ENCODE measurements around the gene FOXP1. TPM values are rescaled to one million over a fixed set of nuclear protein-coding genes. Genes with fewer than 3 reads are reported as not detected.

FOXP1 gene
- total RNA-seq, 1 donor from 2014 or later = 27.3 TPM

DNA sequence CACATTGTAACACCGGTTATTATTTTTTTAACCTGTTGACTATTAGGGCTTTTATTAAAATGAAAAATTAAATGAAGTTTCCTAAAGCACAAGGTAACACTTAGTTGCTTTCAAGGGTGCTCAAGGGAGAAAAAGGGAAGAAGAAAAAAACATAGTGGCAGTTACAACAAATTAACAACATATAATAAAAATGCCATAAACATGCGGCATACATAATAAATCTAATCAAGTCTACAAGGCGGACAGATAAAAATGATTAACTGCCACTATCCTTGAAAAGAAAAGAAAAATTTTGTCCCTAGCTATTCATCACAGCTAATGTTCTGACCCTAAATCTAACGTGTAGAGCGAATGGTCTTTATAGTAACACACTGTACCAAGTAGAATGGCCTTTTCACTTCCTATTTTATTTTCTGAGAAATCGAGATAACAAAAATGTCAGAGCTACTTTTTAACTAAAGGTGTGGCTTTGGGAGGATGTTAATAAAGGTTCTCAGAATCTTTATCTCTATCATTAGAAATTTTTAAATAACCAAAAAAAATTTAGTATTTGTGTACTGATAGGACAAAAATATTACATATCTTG lies 194.9 kb downstream of the FOXP1 start:
- H3K27ac ChIP-seq = no peak overlapping the region
- TF ChIP-seq EZH2 (IDR thresholded peaks at IDR 0.05) = no peak
- TF ChIP-seq EZH2phosphoT487 (IDR thresholded peaks at IDR 0.05) = no peak
- TF ChIP-seq, protein P1, sequence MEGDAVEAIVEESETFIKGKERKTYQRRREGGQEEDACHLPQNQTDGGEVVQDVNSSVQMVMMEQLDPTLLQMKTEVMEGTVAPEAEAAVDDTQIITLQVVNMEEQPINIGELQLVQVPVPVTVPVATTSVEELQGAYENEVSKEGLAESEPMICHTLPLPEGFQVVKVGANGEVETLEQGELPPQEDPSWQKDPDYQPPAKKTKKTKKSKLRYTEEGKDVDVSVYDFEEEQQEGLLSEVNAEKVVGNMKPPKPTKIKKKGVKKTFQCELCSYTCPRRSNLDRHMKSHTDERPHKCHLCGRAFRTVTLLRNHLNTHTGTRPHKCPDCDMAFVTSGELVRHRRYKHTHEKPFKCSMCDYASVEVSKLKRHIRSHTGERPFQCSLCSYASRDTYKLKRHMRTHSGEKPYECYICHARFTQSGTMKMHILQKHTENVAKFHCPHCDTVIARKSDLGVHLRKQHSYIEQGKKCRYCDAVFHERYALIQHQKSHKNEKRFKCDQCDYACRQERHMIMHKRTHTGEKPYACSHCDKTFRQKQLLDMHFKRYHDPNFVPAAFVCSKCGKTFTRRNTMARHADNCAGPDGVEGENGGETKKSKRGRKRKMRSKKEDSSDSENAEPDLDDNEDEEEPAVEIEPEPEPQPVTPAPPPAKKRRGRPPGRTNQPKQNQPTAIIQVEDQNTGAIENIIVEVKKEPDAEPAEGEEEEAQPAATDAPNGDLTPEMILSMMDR (IDR thresholded peaks at IDR 0.05) = no peak
- H3K4me1 ChIP-seq = peaks cover 23% of the 10 kb centered on the region
- no peak overlapping the region for H3K27ac Mint-ChIP-seq
- no peaks in the 10 kb centered on the region for H3K27me3 ChIP-seq
- no peak overlapping the region for H3K4me3 ChIP-seq
- no peak overlapping the region for H3K4me2 ChIP-seq
- H3K36me3 ChIP-seq = no peaks in the 10 kb centered on the region
- no peaks in the 10 kb centered on the region for H3K9me3 Mint-ChIP-seq
- peaks cover 19% of the 10 kb centered on the region for H3K4me1 Mint-ChIP-seq
- H3K4me3 Mint-ChIP-seq = no peak overlapping the region
- no peaks in the 10 kb centered on the region for H3K9me3 ChIP-seq (ENCODE audit: low read depth)
- peaks cover 8% of the 10 kb centered on the region for H3F3A ChIP-seq (ENCODE audit: low read depth)
- no peak overlapping the region for H3K9ac ChIP-seq
- no peaks in the 10 kb centered on the region for H3K79me2 ChIP-seq (ENCODE audit: low read depth)
- peaks cover 2% of the 10 kb centered on the region for H3K27me3 Mint-ChIP-seq (ENCODE audit: insufficient read depth, low read depth)
- H2AFZ ChIP-seq (replicated peaks) = no peak overlapping the region
- no peak for DNase-seq (ENCODE audit: low spot score)
- H4K20me1 ChIP-seq (ENCODE audit: low read depth) = no peaks in the 10 kb centered on the region
- H3K36me3 Mint-ChIP-seq = peaks cover 2% of the 10 kb centered on the region

DNA sequence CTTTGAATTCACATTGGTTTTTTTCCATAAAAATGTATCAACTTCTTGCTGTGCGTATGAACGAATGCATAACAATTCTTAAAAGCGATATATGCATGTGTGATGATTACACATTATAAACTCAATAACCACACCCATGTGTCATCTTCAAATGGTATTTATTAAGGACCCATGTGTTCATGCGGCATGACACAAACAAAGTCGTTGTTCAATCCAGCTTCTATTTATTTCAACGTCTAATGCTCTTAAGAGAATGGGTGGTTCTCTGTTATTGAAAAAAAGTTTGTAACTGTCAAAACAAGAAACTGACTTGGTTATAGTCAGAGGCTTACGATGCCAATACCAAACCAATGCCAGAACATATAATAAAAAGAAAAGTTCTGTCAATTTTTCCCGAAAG lies 195.9 kb downstream of the FOXP1 start:
- Histone ChIP-seq H2AFZ (replicated peaks) (no peak overlapping the region), H3K27ac (no peak overlapping the region), H3K4me1 (peaks cover 23% of the 10 kb centered on the region), H4K20me1 (ENCODE audit: low read depth) (no peaks in the 10 kb centered on the region), H3F3A (ENCODE audit: low read depth) (peaks cover 8% of the 10 kb centered on the region), H3K9me3 (ENCODE audit: low read depth) (no peaks in the 10 kb centered on the region), H3K27me3 (no peaks in the 10 kb centered on the region), H3K4me3 (no peak overlapping the region), H3K9ac (no peak overlapping the region), H3K36me3 (no peaks in the 10 kb centered on the region), H3K4me2 (no peak overlapping the region), H3K79me2 (ENCODE audit: low read depth) (no peaks in the 10 kb centered on the region)
- peaks cover 2% of the 10 kb centered on the region for H3K36me3 Mint-ChIP-seq
- peaks cover 19% of the 10 kb centered on the region for H3K4me1 Mint-ChIP-seq
- TF ChIP-seq EZH2 (IDR thresholded peaks at IDR 0.05) = no peak
- TF ChIP-seq, protein P1 (IDR thresholded peaks at IDR 0.05) = no peak
- no peak for TF ChIP-seq EZH2phosphoT487 (IDR thresholded peaks at IDR 0.05)
- DNase-seq (ENCODE audit: low spot score) = no peak
- H3K4me3 Mint-ChIP-seq = no peak overlapping the region
- no peaks in the 10 kb centered on the region for H3K9me3 Mint-ChIP-seq
- no peak overlapping the region for H3K27ac Mint-ChIP-seq
- H3K27me3 Mint-ChIP-seq (ENCODE audit: insufficient read depth, low read depth) = peaks cover 4% of the 10 kb centered on the region

DNA sequence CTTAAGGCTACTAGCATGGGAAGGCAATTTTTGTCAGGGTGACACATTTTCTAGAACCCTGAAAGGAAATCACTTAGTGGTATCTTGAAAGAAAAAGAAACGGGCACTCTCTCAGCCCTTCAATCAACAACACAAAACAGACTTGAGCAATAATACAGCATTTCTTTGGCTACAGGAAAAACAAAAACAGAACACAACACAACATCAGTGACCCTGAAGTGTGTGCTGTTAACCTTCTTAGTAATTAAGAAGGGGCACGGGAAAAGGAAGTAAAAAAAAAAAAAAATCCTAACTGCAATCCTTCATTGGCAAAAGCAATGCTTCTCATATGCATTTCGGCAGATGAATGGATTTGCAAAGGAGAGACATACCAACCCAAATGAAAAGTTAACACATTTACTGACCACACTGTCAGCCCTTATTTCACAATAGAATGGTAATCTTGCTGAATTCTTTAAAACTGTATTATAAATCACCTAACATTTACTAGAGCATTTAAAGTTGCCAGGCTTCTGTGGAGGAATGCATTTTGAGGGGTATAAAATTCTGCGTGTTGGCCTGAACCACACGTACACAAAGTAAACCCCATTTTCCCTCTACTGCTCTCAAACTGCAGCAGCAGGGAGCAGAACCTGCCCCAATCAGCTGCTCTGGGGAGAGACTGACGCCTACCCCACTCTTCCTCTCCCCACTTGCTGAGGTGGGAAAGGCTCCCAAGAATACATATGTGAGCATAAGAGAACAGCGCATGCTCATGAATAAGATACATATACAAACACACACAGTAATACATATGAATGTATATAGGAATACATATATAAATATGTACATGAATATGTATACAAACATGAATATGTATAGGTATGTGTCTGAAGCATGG lies 198.5 kb downstream of the FOXP1 start:
- H3K27me3 Mint-ChIP-seq (ENCODE audit: insufficient read depth, low read depth) = peaks cover 4% of the 10 kb centered on the region
- no peaks in the 10 kb centered on the region for H3K79me2 ChIP-seq (ENCODE audit: low read depth)
- no peak overlapping the region for H3K9ac ChIP-seq
- no peaks in the 10 kb centered on the region for H3K9me3 Mint-ChIP-seq
- TF ChIP-seq EZH2phosphoT487 (IDR thresholded peaks at IDR 0.05) (no peak), EZH2 (IDR thresholded peaks at IDR 0.05) (no peak)
- TF ChIP-seq, protein P1 (IDR thresholded peaks at IDR 0.05) = no peak
- no peak overlapping the region for H2AFZ ChIP-seq (replicated peaks)
- H3K4me1 Mint-ChIP-seq = peaks cover 14% of the 10 kb centered on the region
- no peaks in the 10 kb centered on the region for H3K36me3 ChIP-seq
- peaks cover 2% of the 10 kb centered on the region for H3K36me3 Mint-ChIP-seq
- H3K4me3 Mint-ChIP-seq = no peak overlapping the region
- H3K9me3 ChIP-seq (ENCODE audit: low read depth) = no peaks in the 10 kb centered on the region
- no peak overlapping the region for H3K4me3 ChIP-seq
- H3K27ac ChIP-seq = no peak overlapping the region
- no peak overlapping the region for H3K4me2 ChIP-seq
- peaks cover 7% of the 10 kb centered on the region for H3F3A ChIP-seq (ENCODE audit: low read depth)
- H3K27me3 ChIP-seq = no peaks in the 10 kb centered on the region
- H3K4me1 ChIP-seq = peaks cover 16% of the 10 kb centered on the region
- no peaks in the 10 kb centered on the region for H4K20me1 ChIP-seq (ENCODE audit: low read depth)
- no peak for DNase-seq (ENCODE audit: low spot score)
- H3K27ac Mint-ChIP-seq = no peak overlapping the region

Data from neural progenitor cell (in vitro differentiated cells).